HG02884 (cell line): Measurements from ENCODE around the gene HECTD4.
"Not testable (repeated sequence)": the region's sequence is repeated elsewhere in the genome, so short reads cannot be mapped to it uniquely, and the experiment has no call there.

Experiments
- ATAC-seq: cut with Tn5 transposase; IDR thresholded peaks from one replicate; pipeline ENCODE4 v1.9.1; 2021; ENCODE audit warnings: mild to moderate bottlenecking, moderate library complexity; ENCODE audit not compliant: unreplicated experiment

Gene HECTD4

GRCh38 chr12:112285600-112286401 lies 96.4 kb downstream of the HECTD4 start:
- ATAC-seq = no peak

GRCh38 chr12:112283546-112283945 lies 98.7 kb downstream of the HECTD4 start:
- no peak for ATAC-seq

DNA sequence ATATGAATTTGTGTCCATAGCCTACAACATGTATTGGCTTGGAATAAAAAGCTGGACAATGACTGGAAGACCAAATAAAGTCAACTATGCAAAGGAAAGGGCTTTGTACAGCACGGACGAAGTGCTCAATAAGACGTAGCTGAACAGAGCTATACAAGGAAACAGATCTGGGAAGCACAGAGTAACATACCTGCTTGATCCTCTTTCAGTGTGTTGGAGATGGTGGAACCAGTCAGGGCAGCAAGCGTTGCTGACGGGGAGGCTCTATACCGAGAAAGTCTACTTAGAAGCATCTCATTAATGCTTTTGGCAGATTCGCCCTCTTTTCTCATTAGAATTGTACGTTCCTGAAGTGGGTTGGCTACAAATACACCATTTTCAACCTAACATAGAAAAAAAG lies 99.3 kb downstream of the HECTD4 start:
- no peak for ATAC-seq

DNA sequence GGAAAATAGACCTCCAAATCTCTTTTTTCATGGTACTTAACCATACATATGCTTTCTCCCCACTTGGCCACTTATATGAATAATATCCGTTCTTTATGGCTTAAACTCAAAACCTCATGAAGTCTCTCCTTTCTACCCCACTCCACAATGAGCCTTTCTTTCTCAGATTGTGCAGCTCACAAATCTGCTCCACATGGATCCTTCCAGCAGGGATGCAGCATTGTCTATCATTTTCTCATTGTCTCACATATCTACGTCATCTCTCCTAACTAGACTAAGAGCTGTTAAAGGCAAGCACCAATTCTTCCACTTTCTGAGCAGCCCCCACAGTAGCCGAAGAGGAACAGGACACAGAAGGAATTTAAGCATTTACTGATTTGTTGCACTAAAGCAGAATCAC lies 106.4 kb downstream of the HECTD4 start:
- no peak for ATAC-seq

GRCh38 chr12:112275207-112275606 lies 107.0 kb downstream of the HECTD4 start:
- no peak for ATAC-seq

- no peak for ATAC-seq
Measured at GRCh38 chr12:112270673-112271072, 111.6 kb downstream of the HECTD4 start.

GRCh38 chr12:112266473-112266872 lies 115.8 kb downstream of the HECTD4 start:
- no peak for ATAC-seq

- ATAC-seq = no peak
Measured at GRCh38 chr12:112261559-112261958, 120.7 kb downstream of the HECTD4 start.

DNA sequence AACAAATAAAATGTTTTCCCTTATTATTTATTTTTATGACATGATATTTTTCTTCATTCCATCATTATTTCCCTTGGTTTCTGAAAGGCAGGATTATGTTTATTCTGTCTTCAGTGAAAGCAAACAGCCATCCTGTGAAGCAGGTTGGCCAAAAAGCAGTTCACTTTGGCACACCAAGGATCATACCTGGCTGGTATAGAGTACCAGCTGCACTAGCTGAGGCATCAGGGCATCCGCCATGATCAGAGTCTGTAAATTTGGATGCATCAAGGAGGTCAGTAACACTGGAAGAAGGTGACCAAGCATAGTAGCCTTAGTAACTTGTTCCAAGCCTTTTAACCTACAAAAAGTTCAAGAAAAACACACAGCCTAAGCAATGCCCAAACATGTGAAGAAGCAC lies 123.3 kb downstream of the HECTD4 start:
- ATAC-seq = no peak

DNA sequence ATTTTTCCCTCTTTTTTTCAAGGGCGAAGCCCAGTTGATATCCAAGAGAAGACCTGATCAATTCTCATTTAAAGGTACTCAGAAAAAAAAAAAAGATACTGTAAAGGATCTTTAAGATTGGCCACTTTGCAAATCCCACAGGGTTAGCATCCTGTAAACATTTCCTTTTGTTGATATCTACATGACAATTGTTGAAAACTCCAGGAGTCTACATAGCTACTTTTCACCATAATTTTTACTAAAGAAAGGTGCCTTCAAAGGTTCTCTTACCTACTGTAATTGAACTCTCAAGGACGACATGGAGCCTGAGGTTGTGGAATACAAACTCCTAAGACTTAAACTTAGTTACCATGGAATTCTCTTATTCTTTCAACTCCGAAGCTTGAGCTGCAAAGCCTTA lies 125.5 kb downstream of the HECTD4 start:
- ATAC-seq = no peak

DNA sequence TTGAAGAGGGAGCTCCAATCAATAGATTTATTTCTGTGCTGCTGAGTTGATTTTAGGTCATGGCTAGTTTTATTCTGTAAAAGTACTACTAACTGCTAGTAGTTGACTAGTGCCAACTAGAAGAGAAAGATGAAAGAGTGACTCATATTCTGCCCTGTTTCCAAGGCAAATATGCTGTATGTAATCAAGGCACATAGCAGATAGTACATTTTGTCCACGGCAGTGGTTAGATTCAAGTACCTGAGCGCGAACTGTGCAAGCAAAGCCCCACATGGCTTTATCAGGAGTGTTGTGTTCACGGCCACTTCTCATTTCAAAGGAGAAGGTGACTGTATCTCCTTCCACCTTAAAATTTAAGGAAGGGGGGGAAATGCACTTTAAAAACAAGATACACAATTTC lies 130.0 kb downstream of the HECTD4 start:
- no peak for ATAC-seq

DNA sequence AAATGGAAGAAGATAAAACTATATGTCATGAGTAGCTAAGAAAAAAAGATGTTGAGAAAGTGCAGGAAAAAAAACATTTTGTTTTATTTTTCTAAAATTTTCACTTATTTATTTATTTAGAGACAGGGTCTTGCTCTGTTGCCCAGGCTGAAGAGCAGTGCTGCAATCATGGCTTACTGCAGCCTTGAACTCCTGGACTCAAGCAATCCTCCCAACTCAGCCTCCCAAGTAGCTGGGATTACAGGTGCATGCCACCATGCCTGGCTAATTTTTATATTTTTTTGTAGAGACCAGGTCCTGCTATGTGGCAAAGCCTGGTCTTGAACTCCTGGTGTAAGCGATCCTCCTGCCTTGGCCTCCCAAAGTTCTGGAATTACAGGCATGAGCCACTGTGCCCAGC lies 137.3 kb downstream of the HECTD4 start:
- ATAC-seq = not testable (repeated sequence)

DNA sequence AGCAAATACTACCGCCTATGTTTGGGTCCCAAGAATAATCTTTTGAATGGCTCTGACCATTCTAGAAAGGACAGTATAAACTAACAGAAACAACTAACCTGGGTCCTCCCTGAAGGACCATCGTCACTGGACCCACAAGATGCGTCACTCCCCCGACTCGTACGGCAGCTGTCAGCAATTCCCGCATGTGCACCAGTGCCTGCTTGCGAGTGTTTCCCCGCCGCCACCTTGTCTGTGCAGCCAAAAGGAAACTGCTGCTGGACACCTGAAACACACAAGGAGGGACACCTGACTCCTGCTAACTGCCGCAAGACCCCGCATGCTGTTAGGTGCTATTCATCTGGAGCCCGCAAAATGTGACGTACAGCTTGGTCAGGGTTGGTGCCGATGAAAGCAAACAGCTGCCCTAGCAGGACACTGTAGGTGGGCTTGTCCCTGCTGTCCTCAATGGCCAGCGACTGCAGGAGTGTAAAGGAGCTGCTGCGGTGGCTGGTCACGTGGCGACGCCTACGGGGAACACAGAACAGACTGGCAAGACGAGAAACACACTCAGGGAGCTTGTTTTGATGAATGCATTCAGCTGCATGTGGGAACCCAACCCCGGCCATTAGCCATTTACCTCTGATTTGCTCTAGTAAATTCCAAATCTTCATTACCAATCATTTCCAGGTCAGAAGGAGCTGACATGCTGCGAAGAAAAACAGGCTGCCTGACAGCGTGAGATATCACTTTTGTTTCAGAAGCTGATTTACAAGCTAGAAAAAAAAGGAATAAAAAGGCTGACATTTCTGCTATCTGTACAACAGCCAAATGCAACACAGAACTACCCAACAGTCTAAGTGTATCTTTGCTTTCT lies 138.7 kb downstream of the HECTD4 start:
- ATAC-seq = no peak

- no peak for ATAC-seq
Measured at GRCh38 chr12:112241176-112241575, 141.1 kb downstream of the HECTD4 start.

DNA sequence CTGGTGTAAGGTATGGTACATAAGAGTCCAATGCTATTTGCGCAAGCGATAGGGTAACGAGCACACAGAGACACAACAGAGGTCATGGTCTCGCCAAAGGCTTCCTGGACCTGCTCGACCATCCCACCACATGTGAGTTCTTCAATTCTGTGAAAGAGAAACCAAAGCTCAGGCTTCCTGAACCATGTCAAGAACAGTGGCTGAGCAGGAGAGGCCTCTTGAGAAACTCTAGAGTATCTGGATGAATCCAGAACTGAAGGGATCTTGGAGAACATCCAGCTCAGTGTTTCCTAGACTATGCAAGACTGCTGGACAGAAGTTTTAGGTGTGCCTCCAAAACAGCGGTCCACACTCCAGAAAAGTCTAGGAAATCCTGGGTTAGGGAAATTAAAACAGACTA lies 142.3 kb downstream of the HECTD4 start:
- no peak for ATAC-seq

- ATAC-seq = no peak
Measured at GRCh38 chr12:112239020-112239419, 143.2 kb downstream of the HECTD4 start.

GRCh38 chr12:112238441-112238840 lies 143.8 kb downstream of the HECTD4 start:
- ATAC-seq = no peak

- no peak for ATAC-seq
Measured at GRCh38 chr12:112236786-112237185, 145.4 kb downstream of the HECTD4 start.

GRCh38 chr12:112236386-112236785 lies 145.8 kb downstream of the HECTD4 start:
- ATAC-seq = no peak

DNA sequence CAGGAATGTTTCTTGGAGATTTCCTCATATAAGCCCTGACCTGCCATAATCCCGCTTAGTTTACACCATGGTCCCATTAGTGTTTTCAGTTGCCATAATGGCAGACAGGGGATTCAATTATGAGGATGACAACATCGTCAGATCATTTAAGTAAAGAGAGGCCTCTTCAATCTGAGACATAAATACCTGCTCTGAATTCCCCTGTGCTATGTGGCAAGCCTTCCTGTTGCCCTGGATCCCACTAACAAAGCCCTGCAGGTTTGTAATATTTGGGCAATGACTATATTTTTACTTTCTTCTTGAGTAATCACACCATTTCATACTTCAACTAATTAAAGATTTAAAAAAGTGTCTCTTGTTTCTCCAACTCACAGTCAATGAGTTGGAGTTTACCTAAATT lies 147.9 kb downstream of the HECTD4 start:
- no peak for ATAC-seq

DNA sequence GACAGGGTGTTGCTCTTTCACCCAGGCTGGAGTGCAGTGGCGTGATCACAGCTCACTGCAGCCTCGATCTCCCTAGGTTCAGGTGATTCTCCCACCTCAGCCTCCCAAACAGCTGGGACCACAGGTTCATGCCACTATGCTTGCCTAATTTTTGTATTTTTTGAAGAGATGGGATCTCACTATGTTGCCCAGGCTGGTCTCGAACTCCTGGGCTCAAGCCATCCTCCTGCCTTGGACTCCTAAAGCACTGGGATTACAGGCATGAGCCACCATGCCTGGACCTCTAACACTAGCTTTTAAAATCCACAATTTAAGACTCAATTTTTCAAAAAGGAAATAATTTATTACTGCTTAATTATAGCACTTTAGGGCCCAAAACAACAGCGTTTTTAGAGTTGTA lies 149.0 kb downstream of the HECTD4 start:
- no peak for ATAC-seq

- ATAC-seq = no peak
Measured at GRCh38 chr12:112230136-112230535, 152.1 kb downstream of the HECTD4 start.
